Activated CD8-positive, alpha-beta memory T cell treated with anti-CD3 and anti-CD28 coated beads, Interleukin-2, amount 10 ng/mL, durations not matched to agents 7 days and 5 days (primary cell): ENCODE measurements around the gene TRABD2A. TPM values are rescaled to one million over a fixed set of nuclear protein-coding genes. Genes with fewer than 3 reads are reported as not detected.

Experiments used
- ATAC-seq: fragments of 150-1000 bp; cut with Tn5 transposase; one replicate; pipeline ENCODE4 v1.10.0; 2021; ENCODE audit warnings: moderate library complexity
- CTCF ChIA-PET: fragments of 350-600 bp; sonication (Branson Sonifier 250); formaldehyde crosslinking; loops from one replicate; lab custom pipeline; 2021; ENCODE audit warnings: antibody characterized with exemption; lab: Charles Lee
- DNase-seq: peaks from one replicate; pipeline ENCODE4 v3.0.0-alpha.2; 2020
- H3K27ac Mint-ChIP-seq: one replicate; pipeline ENCODE4 v1.8.0; 2021; ENCODE audit warnings: mild to moderate bottlenecking, mixed read lengths
- H3K27me3 Mint-ChIP-seq: one replicate; pipeline ENCODE4 v1.8.0; 2021; ENCODE audit warnings: mixed read lengths
- H3K36me3 Mint-ChIP-seq: one replicate; pipeline ENCODE4 v1.8.0; 2021; ENCODE audit warnings: mild to moderate bottlenecking, mixed read lengths
- H3K4me1 Mint-ChIP-seq: one replicate; pipeline ENCODE4 v1.8.0; 2021; ENCODE audit warnings: mixed read lengths
- H3K4me3 Mint-ChIP-seq: one replicate; pipeline ENCODE4 v1.8.0; 2021; ENCODE audit warnings: mild to moderate bottlenecking, moderate library complexity, mixed read lengths
- H3K9me3 Mint-ChIP-seq: one replicate; pipeline ENCODE4 v1.8.0; 2022; ENCODE audit warnings: low read depth, mixed read lengths
- total RNA-seq, 2 experiments: library from RNA; stranded (reverse); gene quantifications; one replicate each; pipeline ENCODE4 v1.2.3, GENCODE V29; 2021

The TRABD2A gene
- total RNA-seq, 2 experiments from 2014 or later: 30.2 to 32.4 TPM

- CTCF ChIA-PET: interaction anchor here (2.3 to 4.1 kb wide), 3 partner anchors 10 to 26 kb away, joined by 15 to 29 read pairs (median 17); partner anchors contain the start of gene TRABD2A
- Mint-ChIP-seq H3K27me3 (no peaks in the 10 kb centered on the region), H3K36me3 (peaks cover 25% of the 10 kb centered on the region), H3K27ac (peak overlapping the region; percentile 94), H3K4me3 (no peak overlapping the region), H3K9me3 (peaks cover 2% of the 10 kb centered on the region), H3K4me1 (peaks cover 80% of the 10 kb centered on the region)
- ATAC-seq (no peak), DNase-seq (no peak)
Observed at GRCh38 chr2:84899304-84900204, 18.7 kb upstream of the TRABD2A start.

- CTCF ChIA-PET: interaction anchor here (1.7 to 4.1 kb wide), 4 partner anchors 7 to 28 kb away, joined by 4 to 29 read pairs (median 16); partner anchors contain the start of gene TRABD2A
- Mint-ChIP-seq H3K27me3 (no peaks in the 10 kb centered on the region), H3K27ac (peak overlapping the region; percentile 94), H3K9me3 (peaks cover 2% of the 10 kb centered on the region), H3K4me3 (peak overlapping the region; percentile 38), H3K36me3 (peaks cover 18% of the 10 kb centered on the region), H3K4me1 (peaks cover 74% of the 10 kb centered on the region)
- peak; percentile 29 for ATAC-seq
- DNase-seq: no peak
Observed at GRCh38 chr2:84897773-84898172, 16.9 kb upstream of the TRABD2A start.

- CTCF ChIA-PET: interaction anchor here (1.7 to 4.1 kb wide), 2 partner anchors 8 to 15 kb away, joined by 4 to 17 read pairs; partner anchors contain the start of gene TRABD2A
Observed at GRCh38 chr2:84896567-84896966, 15.7 kb upstream of the TRABD2A start.

DNA sequence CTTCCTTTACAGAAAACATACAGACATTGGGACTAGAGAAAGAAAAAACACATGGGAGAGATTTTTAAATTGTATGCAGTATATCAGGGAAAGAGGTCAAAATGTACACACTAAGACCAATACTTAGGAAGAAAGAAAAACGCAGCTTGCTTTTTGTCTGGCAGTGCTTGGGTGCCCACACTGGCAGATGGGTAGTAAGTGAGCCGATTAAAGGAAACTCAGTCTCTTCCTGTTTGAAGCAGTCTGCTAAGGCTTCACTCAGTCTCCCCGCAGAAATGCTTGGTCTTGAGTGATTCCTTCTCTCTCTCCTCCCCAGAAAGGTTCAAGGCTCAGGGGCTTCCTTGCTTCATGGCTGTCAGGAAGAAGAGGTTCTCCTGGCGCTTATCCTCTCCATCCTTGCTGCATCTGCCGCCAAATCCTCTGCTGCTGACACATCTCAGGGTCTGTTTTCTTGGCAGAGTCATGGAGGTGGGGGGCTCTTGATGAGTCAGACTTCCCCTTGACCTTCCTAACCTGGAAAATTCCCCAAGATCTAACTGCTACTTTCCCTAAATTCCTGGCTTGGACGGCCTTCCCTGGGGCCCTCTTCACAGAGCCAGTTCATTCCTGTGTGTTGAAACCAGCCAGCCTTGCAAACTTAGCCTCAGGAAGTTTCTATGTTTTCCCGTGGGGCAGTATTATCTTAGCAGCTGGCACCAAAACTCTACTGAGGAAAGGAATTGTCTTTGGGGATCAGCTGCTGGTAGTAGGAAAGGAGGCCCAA is 14.1 kb upstream of the TRABD2A start:
- Mint-ChIP-seq H3K4me3 (peak overlapping the region; percentile 35), H3K36me3 (peaks cover 7% of the 10 kb centered on the region), H3K27ac (peak overlapping the region; percentile 75), H3K4me1 (peaks cover 64% of the 10 kb centered on the region), H3K27me3 (no peaks in the 10 kb centered on the region), H3K9me3 (no peaks in the 10 kb centered on the region)
- ATAC-seq: peak; percentile 32
- CTCF ChIA-PET: interaction anchor here (0.9 to 2.6 kb wide), 4 partner anchors 10 to 31 kb away, joined by 3 to 22 read pairs (median 10); partner anchors contain the start of gene TRABD2A
- no peak for DNase-seq

More at GRCh38 chr2:84896567-84896966, 15.7 kb upstream of the TRABD2A start:
- no peaks in the 10 kb centered on the region for H3K27me3 Mint-ChIP-seq
- H3K4me3 Mint-ChIP-seq: no peak overlapping the region
- peaks cover 13% of the 10 kb centered on the region for H3K36me3 Mint-ChIP-seq
- H3K27ac Mint-ChIP-seq: peak overlapping the region; percentile 39
- H3K4me1 Mint-ChIP-seq: peaks cover 68% of the 10 kb centered on the region
- H3K9me3 Mint-ChIP-seq: peaks cover under 1% of the 10 kb centered on the region
- no peak for DNase-seq
- no peak for ATAC-seq

DNA sequence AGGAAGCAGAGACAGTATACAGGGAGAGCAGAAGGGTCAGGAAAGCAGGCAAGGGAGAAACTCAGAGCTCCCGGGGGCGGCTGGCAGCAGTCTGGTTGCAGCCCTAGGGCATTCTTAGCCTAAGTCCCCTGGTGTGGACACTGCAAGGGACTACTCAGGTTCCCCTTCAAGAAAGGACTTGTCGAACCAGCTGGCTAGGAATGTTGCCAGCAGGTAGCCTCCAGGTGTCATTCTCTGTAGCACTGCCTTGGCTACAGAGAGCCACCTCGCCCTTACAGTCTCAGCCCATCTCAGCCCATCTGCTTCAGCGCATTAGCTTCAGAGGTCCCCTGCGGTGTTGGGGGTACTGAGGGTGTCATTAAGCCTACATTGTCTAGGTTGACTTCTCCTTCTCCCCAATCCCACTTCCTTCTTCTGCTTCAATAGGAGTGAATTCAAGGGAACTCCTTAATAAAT is 13.3 kb upstream of the TRABD2A start:
- CTCF ChIA-PET: interaction anchor here (0.9 to 2.6 kb wide), 7 partner anchors 9 to 32 kb away, joined by 3 to 22 read pairs (median 5); partner anchors contain the start of genes TMSB10 and TRABD2A
- H3K27ac Mint-ChIP-seq: peak overlapping the region; percentile 75
- DNase-seq: no peak
- no peaks in the 10 kb centered on the region for H3K9me3 Mint-ChIP-seq
- H3K4me3 Mint-ChIP-seq: peak overlapping the region; percentile 35
- no peak for ATAC-seq
- no peaks in the 10 kb centered on the region for H3K27me3 Mint-ChIP-seq
- peaks cover 7% of the 10 kb centered on the region for H3K36me3 Mint-ChIP-seq
- peaks cover 67% of the 10 kb centered on the region for H3K4me1 Mint-ChIP-seq

DNA sequence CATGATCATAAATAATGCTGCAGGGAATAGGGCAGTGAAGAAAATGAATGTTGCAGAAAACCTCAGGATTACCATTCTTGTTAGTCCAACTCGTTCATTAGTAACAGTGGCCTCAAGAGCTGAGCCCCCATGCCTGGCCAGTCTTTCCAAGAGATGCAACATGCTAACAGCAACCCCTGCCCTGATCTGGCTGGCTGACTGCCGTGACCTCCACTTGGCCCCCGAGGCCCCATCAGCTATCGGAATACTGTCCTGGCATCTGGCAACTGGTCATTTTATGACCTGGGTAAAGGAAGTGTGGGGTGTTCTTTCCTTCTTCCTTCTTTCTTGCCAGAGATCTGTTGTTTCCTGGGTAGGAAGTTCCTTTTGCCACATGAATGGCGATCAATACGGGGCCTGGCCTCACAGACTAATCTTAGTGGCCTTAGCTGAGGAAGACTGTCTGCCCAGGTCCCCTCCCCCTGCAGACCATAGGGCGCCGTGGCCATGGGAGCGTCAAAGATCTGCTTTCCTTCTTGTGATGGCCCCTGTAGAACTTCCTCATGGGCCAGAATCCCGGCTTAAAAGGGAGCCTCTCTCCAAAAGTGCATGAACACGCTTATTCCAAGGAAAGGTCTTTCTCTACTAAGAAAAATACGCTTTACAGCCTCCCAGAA is 10.6 kb upstream of the TRABD2A start:
- no peak overlapping the region for H3K27ac Mint-ChIP-seq
- no peaks in the 10 kb centered on the region for H3K9me3 Mint-ChIP-seq
- no peak overlapping the region for H3K4me3 Mint-ChIP-seq
- H3K36me3 Mint-ChIP-seq: peaks cover 4% of the 10 kb centered on the region
- DNase-seq (peak; percentile 33), ATAC-seq (no peak)
- peaks cover 70% of the 10 kb centered on the region for H3K4me1 Mint-ChIP-seq
- CTCF ChIA-PET: interaction anchor here (0.6 to 6.7 kb wide), 5 partner anchors 9 to 1958 kb away, joined by 3 to 101 read pairs (median 3); no protein-coding TSS in a partner anchor
- H3K27me3 Mint-ChIP-seq: no peaks in the 10 kb centered on the region

GRCh38 chr2:84889332-84889731 is 8.4 kb upstream of the TRABD2A start:
- H3K4me3 Mint-ChIP-seq: peak overlapping the region; percentile 72
- H3K9me3 Mint-ChIP-seq: no peaks in the 10 kb centered on the region
- no peaks in the 10 kb centered on the region for H3K27me3 Mint-ChIP-seq
- H3K4me1 Mint-ChIP-seq: peaks cover 59% of the 10 kb centered on the region
- CTCF ChIA-PET: interaction anchor here (0.9 to 6.7 kb wide), 8 partner anchors 9 to 148 kb away, joined by 3 to 101 read pairs (median 8); partner anchors contain the start of gene TMSB10
- H3K36me3 Mint-ChIP-seq: no peaks in the 10 kb centered on the region
- ATAC-seq: peak; percentile 62
- DNase-seq: peak; percentile 60
- H3K27ac Mint-ChIP-seq: peak overlapping the region; percentile 97

- no peaks in the 10 kb centered on the region for H3K36me3 Mint-ChIP-seq
- peak overlapping the region; percentile 97 for H3K27ac Mint-ChIP-seq
- peak; percentile 92 for ATAC-seq
- peaks cover 53% of the 10 kb centered on the region for H3K4me1 Mint-ChIP-seq
- CTCF ChIA-PET: interaction anchor here (0.9 to 6.7 kb wide), 10 partner anchors 9 to 147 kb away, joined by 3 to 101 read pairs (median 4); partner anchors contain the start of gene TMSB10
- H3K9me3 Mint-ChIP-seq: no peaks in the 10 kb centered on the region
- no peaks in the 10 kb centered on the region for H3K27me3 Mint-ChIP-seq
- H3K4me3 Mint-ChIP-seq: peak overlapping the region; percentile 72
- DNase-seq: peak; percentile 84
Observed at GRCh38 chr2:84888401-84889276, 7.8 kb upstream of the TRABD2A start.

DNA sequence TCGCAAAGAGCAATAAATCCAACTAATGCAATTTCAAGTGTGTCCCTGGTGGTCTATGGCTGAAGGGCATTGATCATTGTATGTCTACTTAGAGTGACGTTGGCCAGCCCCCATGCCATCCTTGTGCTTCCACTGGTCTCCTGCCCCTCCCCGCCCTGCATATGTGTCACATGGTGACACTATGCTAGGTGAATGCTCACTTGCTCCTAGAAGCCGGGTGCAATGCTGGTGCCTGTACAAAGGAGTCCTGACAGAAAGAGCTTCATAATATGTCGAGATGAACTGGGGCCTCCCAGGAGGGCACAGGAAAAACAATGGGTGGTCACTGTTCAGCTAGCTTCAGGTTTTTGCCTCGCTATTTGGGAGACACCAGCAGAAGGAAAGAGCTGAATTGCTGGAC is 5.9 kb upstream of the TRABD2A start:
- DNase-seq (peak; percentile 37), ATAC-seq (no peak)
- no peaks in the 10 kb centered on the region for H3K27me3 Mint-ChIP-seq
- H3K27ac Mint-ChIP-seq: no peak overlapping the region
- H3K36me3 Mint-ChIP-seq: no peaks in the 10 kb centered on the region
- peaks cover 64% of the 10 kb centered on the region for H3K4me1 Mint-ChIP-seq
- H3K4me3 Mint-ChIP-seq: no peak overlapping the region
- CTCF ChIA-PET: interaction anchor here (1.6 to 6.7 kb wide), 3 partner anchors 20 to 59 kb away, joined by 4 to 101 read pairs (median 26); partner anchors contain the start of gene TMSB10
- H3K9me3 Mint-ChIP-seq: no peaks in the 10 kb centered on the region

GRCh38 chr2:84885111-84885510 is 4.2 kb upstream of the TRABD2A start:
- CTCF ChIA-PET: interaction anchor here (1.2 to 10.7 kb wide), 2 partner anchors 9 to 39 kb away, joined by 3 to 143 read pairs; no protein-coding TSS in a partner anchor
- ATAC-seq (no peak), DNase-seq (peak; percentile 18)
- no peak overlapping the region for H3K27ac Mint-ChIP-seq
- no peaks in the 10 kb centered on the region for H3K36me3 Mint-ChIP-seq
- H3K4me3 Mint-ChIP-seq: no peak overlapping the region
- no peaks in the 10 kb centered on the region for H3K27me3 Mint-ChIP-seq
- H3K9me3 Mint-ChIP-seq: no peaks in the 10 kb centered on the region
- H3K4me1 Mint-ChIP-seq: peaks cover 53% of the 10 kb centered on the region

GRCh38 chr2:84884449-84884848 is 3.6 kb upstream of the TRABD2A start:
- no peak overlapping the region for H3K4me3 Mint-ChIP-seq
- ATAC-seq: no peak

More at GRCh38 chr2:84884449-84884848, 3.6 kb upstream of the TRABD2A start:
- H3K27me3 Mint-ChIP-seq: no peaks in the 10 kb centered on the region
- H3K27ac Mint-ChIP-seq: no peak overlapping the region
- no peaks in the 10 kb centered on the region for H3K36me3 Mint-ChIP-seq
- H3K9me3 Mint-ChIP-seq: no peaks in the 10 kb centered on the region
- CTCF ChIA-PET: interaction anchor here (1.2 to 10.7 kb wide), 2 partner anchors 10 to 39 kb away, joined by 3 to 143 read pairs; no protein-coding TSS in a partner anchor
- H3K4me1 Mint-ChIP-seq: peaks cover 50% of the 10 kb centered on the region
- DNase-seq: no peak
